H1 (cell line): Measurements from ENCODE around the gene IDI2. TPM values are rescaled to one million over a fixed set of nuclear protein-coding genes. Genes with fewer than 3 reads are reported as not detected.

ENCODE experiments used
- CTCF ChIA-PET: fragments of 300-600 bp; sonication (Branson Sonifier 250); formaldehyde crosslinking; loops from one replicate; lab custom pipeline; 2021; ENCODE audit not compliant: partially characterized antibody; lab: Charles Lee
- POLR2A ChIA-PET: fragments of 300-600 bp; sonication (Branson Sonifier 250); formaldehyde crosslinking; loops from one replicate; lab custom pipeline; 2021; ENCODE audit warnings: inconsistent platforms; ENCODE audit not compliant: partially characterized antibody; lab: Charles Lee
- DNase-seq, 2 experiments: peaks; one replicate each; pipeline versions ENCODE4 v3.0.0 to v3.0.0-alpha.2; 2010 to 2022; ENCODE audit warnings: low spot score in 2 of 2, low read depth in 1 of 2, mixed read lengths in 1 of 2
- FAIRE-seq: peaks from 2 replicates; lab custom pipeline; 2011; peaks lifted over from hg19 to GRCh38; lab: Jason Lieb, UNC
- H2AFZ ChIP-seq: 2 replicates; pipeline ENCODE4 v1.8.1; 2012; ENCODE audit warnings: low read length, inconsistent platforms
- H2AK5ac ChIP-seq: 2 replicates; pipeline ENCODE4 v1.6.1; 2013; ENCODE audit warnings: low read depth, low read length
- H2BK120ac ChIP-seq: replicated peaks from 2 replicates; pipeline ENCODE3; 2013; ENCODE audit warnings: low read depth, low read length, inconsistent platforms
- H2BK12ac ChIP-seq: 2 replicates; pipeline ENCODE4 v1.6.1; 2013; ENCODE audit warnings: low read depth, low read length
- H2BK15ac ChIP-seq: 2 replicates; pipeline ENCODE4 v1.6.1; 2013; ENCODE audit warnings: low read length
- H2BK20ac ChIP-seq: 2 replicates; pipeline ENCODE4 v1.6.1; 2013; ENCODE audit warnings: low read length
- H2BK5ac ChIP-seq: 2 replicates; pipeline ENCODE4 v1.6.1; 2013; ENCODE audit warnings: low read depth, low read length
- H3K14ac ChIP-seq: 2 replicates; pipeline ENCODE4 v1.6.1; 2013; ENCODE audit warnings: inconsistent platforms; ENCODE audit not compliant: insufficient read length
- H3K18ac ChIP-seq: 2 replicates; pipeline ENCODE4 v1.6.1; 2013; ENCODE audit warnings: low read length; ENCODE audit errors: extremely low read depth
- H3K23ac ChIP-seq: 2 replicates; pipeline ENCODE4 v1.6.1; 2013; ENCODE audit warnings: inconsistent platforms; ENCODE audit not compliant: insufficient read length
- H3K23me2 ChIP-seq: 2 replicates; pipeline ENCODE4 v1.6.1; 2013; ENCODE audit warnings: low read depth, low read length
- H3K27ac ChIP-seq: 2 replicates; pipeline ENCODE4 v1.6.1; 2011; ENCODE audit warnings: low read depth, low read length, inconsistent platforms
- H3K27me3 ChIP-seq, 4 experiments: replicated peaks in 1 of 4; 1 replicate in 1 of 4; 2 replicates in 3 of 4; pipeline versions ENCODE4 v1.6.1 to v1.8.1; 2011 to 2013; ENCODE audit warnings: low read length in 3 of 4, mild to moderate bottlenecking in 3 of 4, inconsistent platforms in 2 of 4, mixed read lengths in 2 of 4, moderate library complexity in 1 of 4; ENCODE audit not compliant: control insufficient read depth in 3 of 4, insufficient read depth in 3 of 4; ENCODE audit errors: extremely low read depth in 1 of 4
- H3K36me3 ChIP-seq, 4 experiments: 2 replicates each; pipeline versions ENCODE4 v1.6.1 to v1.8.1; 2011 to 2013; ENCODE audit warnings: mild to moderate bottlenecking in 4 of 4, low read length in 3 of 4, moderate library complexity in 2 of 4, control low read depth in 1 of 4, inconsistent platforms in 1 of 4; ENCODE audit not compliant: insufficient read depth in 4 of 4, control insufficient read depth in 2 of 4
- H3K4ac ChIP-seq: replicated peaks from 2 replicates; pipeline ENCODE3; 2013; ENCODE audit warnings: low read length, low read depth, mixed read lengths, inconsistent platforms; ENCODE audit not compliant: insufficient read length
- H3K4me1 ChIP-seq, 4 experiments: replicated peaks in 1 of 4; 1 replicate in 1 of 4; 2 replicates in 3 of 4; pipeline versions ENCODE4 v1.6.1 to v1.8.1; 2011 to 2013; ENCODE audit warnings: low read length in 3 of 4, inconsistent platforms in 2 of 4, mixed read lengths in 1 of 4; ENCODE audit not compliant: insufficient read depth in 4 of 4, control insufficient read depth in 3 of 4
- H3K4me2 ChIP-seq, 2 experiments: 2 replicates each; pipeline versions ENCODE4 v1.6.1 to v1.8.1; 2011 to 2013; ENCODE audit warnings: low read depth in 2 of 2, low read length in 2 of 2, control low read depth in 1 of 2, inconsistent platforms in 1 of 2, mild to moderate bottlenecking in 1 of 2; ENCODE audit not compliant: insufficient read depth in 1 of 2
- H3K4me3 ChIP-seq, 4 experiments: fragments of 200-600, 300-600 bp in 1 of 4; sonication (generic), shearing (Covaris generic), sonication (Bioruptor Twin) in 1 of 4; 2 replicates each; pipeline versions ENCODE4 v1.5.1 to v1.8.1; 2011 to 2016; ENCODE audit warnings: low read length in 4 of 4, low read depth in 3 of 4, control low read depth in 2 of 4, inconsistent platforms in 2 of 4, mild to moderate bottlenecking in 2 of 4, mixed read lengths in 1 of 4, moderate library complexity in 1 of 4; ENCODE audit not compliant: insufficient read depth in 2 of 4; ENCODE audit errors: extremely low read depth in 1 of 4
- H3K56ac ChIP-seq: replicated peaks from 2 replicates; pipeline ENCODE3; 2013; ENCODE audit warnings: low read depth, mild to moderate bottlenecking, mixed read lengths, low read length, inconsistent platforms; ENCODE audit not compliant: insufficient read length
- H3K79me1 ChIP-seq: 2 replicates; pipeline ENCODE4 v1.6.1; 2013; ENCODE audit warnings: low read depth, low read length, control low read depth
- H3K79me2 ChIP-seq, 2 experiments: 2 replicates each; pipeline versions ENCODE4 v1.6.1 to v1.8.1; 2012 to 2013; ENCODE audit warnings: low read length in 2 of 2, mild to moderate bottlenecking in 2 of 2, inconsistent platforms in 1 of 2; ENCODE audit not compliant: insufficient read depth in 2 of 2, control insufficient read depth in 1 of 2
- H3K9ac ChIP-seq, 4 experiments: replicated peaks in 1 of 4; 1 replicate in 1 of 4; 2 replicates in 3 of 4; pipeline versions ENCODE4 v1.6.1 to v1.8.1; 2011 to 2013; ENCODE audit warnings: low read depth in 3 of 4, low read length in 3 of 4, control low read depth in 2 of 4, mild to moderate bottlenecking in 2 of 4, moderate library complexity in 2 of 4, inconsistent platforms in 1 of 4; ENCODE audit errors: extremely low read depth in 1 of 4
- H3K9me3 ChIP-seq, 2 experiments: 2 replicates each; pipeline versions ENCODE4 v1.6.1 to v1.8.1; 2012 to 2013; ENCODE audit warnings: mild to moderate bottlenecking in 2 of 2, moderate library complexity in 2 of 2, control low read depth in 1 of 2, inconsistent platforms in 1 of 2, low read depth in 1 of 2, low read length in 1 of 2, mixed read lengths in 1 of 2; ENCODE audit not compliant: insufficient read depth in 2 of 2
- H4K20me1 ChIP-seq, 2 experiments: replicated peaks in 1 of 2; 2 replicates each; pipeline versions ENCODE3 to v1.8.1; 2011 to 2013; ENCODE audit warnings: inconsistent platforms in 2 of 2, low read length in 2 of 2, mild to moderate bottlenecking in 1 of 2; ENCODE audit not compliant: insufficient read depth in 2 of 2, control insufficient read depth in 1 of 2
- H4K5ac ChIP-seq: 2 replicates; pipeline ENCODE4 v1.6.1; 2013; ENCODE audit warnings: low read length, low read depth, mixed read lengths, inconsistent platforms; ENCODE audit not compliant: insufficient read length
- H4K8ac ChIP-seq: 2 replicates; pipeline ENCODE4 v1.8.0; 2013; ENCODE audit warnings: mild to moderate bottlenecking, moderate library complexity, low read length, inconsistent platforms; ENCODE audit not compliant: insufficient read depth; ENCODE audit errors: extremely low read depth
- H4K91ac ChIP-seq: replicated peaks from 2 replicates; pipeline ENCODE3; 2013; ENCODE audit warnings: low read length, mixed read lengths, inconsistent platforms; ENCODE audit not compliant: insufficient read length
- ASH2L ChIP-seq: fragments of 200-600, 300-600 bp; sonication (generic); IDR thresholded peaks from one replicate; pipeline ENCODE4 v1.7.1; 2017; ENCODE audit warnings: low read length
- CEBPB ChIP-seq: IDR thresholded peaks from 2 replicates; pipeline ENCODE4 v1.6.1; 2012; ENCODE audit warnings: low read depth, low read length
- PHF8 ChIP-seq: fragments of 200-600 bp; sonication (generic); conservative IDR thresholded peaks from 2 replicates; pipeline ENCODE4 v1.7.1; 2012; ENCODE audit warnings: low read depth, mild to moderate bottlenecking, inconsistent platforms, low read length, moderate library complexity
- POLR2AphosphoS5 ChIP-seq: IDR thresholded peaks from 2 replicates; pipeline ENCODE4 v1.6.1; 2011; ENCODE audit warnings: low read depth, low read length
- POU5F1 ChIP-seq: IDR thresholded peaks from 2 replicates; pipeline ENCODE4 v1.6.1; 2011; ENCODE audit warnings: low read depth, mild to moderate bottlenecking, low read length, moderate library complexity
- SP4 ChIP-seq: IDR thresholded peaks from 2 replicates; pipeline ENCODE4 v1.6.1; 2012; ENCODE audit warnings: low read length, inconsistent platforms
- YY1 ChIP-seq: IDR thresholded peaks from 2 replicates; pipeline ENCODE4 v1.6.1; 2011; ENCODE audit warnings: low read depth, mild to moderate bottlenecking, low read length
- WGBS, 2 experiments: shearing (Covaris generic) in 1 of 2; methylation state at CpG; one replicate each; pipeline versions ENCODE4 v1.1.6 to v1.1.7; 2013 to 2015; ENCODE audit warnings: low lambda C conversion rate in 2 of 2, mixed read lengths in 2 of 2, inconsistent platforms in 1 of 2, low coverage in 1 of 2, missing lambda C conversion rate in 1 of 2; ENCODE audit not compliant: insufficient replicate concordance in 2 of 2, insufficient coverage in 1 of 2, insufficient read length in 1 of 2; ENCODE audit errors: extremely low coverage in 1 of 2, missing lambda C conversion rate in 1 of 2; 5-methylcytosine and 5-hydroxymethylcytosine counted together
- polyA plus RNA-seq, 7 experiments: library from polyadenylated mRNA; depleted of rRNA in 3 of 7; stranded (reverse) in 5 of 7; unstranded in 2 of 7; fragments of >200 nt in 5 of 7; fragments of 200-250 nt in 2 of 7; gene quantifications; 1 replicate in 5 of 7; 2 replicates in 1 of 7; 4 replicates in 1 of 7; pipeline versions ENCODE4 v1.2.1 to v1.2.3, GENCODE V29; 2011 to 2013; ENCODE audit warnings: missing spikeins in 2 of 7, mixed read lengths in 2 of 7
- total RNA-seq: library from RNA; stranded (reverse); fragmentation: NEBNext Ultra II Directional; extraction: Animal tissue kit (Norgen Biotek cat#: 25700); gene quantifications from 2 replicates; pipeline ENCODE4 v1.2.1, GENCODE V29; 2021
- TF ChIP-seq, protein P1 (sequence below): IDR thresholded peaks from 2 replicates; pipeline ENCODE4 v1.6.1; 2012; ENCODE audit warnings: inconsistent platforms
- TF ChIP-seq, protein P2 (sequence below): IDR thresholded peaks from 2 replicates; pipeline ENCODE4 v1.6.1; 2011; ENCODE audit warnings: low read length, improper control_type of control experiment

Gene IDI2
- total and polyA plus RNA-seq, 2 of the 8 experiments (the other 6 are each of a cell fraction or from before 2014, with no cell fraction given) = not detected

DNA sequence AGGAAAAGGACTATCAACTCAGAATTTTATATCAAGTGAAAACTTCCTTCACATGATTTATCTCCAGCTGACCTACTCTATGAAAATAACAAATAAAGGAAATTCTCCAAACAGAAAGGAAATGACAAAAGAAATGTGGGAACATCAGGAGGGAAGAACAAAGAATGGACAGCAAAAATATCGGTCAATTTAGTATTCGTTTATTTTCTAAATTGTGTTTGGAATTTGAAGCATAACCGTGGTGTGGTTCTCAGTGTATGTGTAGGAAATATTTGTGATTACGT lies 39.2 kb upstream of the IDI2 start:
- no peaks in the 10 kb centered on the region for H3K9me3 ChIP-seq
- H3K27me3 ChIP-seq = no peaks in the 10 kb centered on the region
- H2BK20ac ChIP-seq = no peak overlapping the region
- no peak overlapping the region for H3K56ac ChIP-seq
- H4K20me1 ChIP-seq = peaks cover 1 to 3% of the 10 kb centered on the region in 2 experiments
- POLR2A ChIA-PET = interaction anchor here (1.5 kb wide), 1 partner anchor 15 kb away, joined by 4 read pairs; the partner anchor contains the start of gene IDI1
- H3K27ac ChIP-seq = no peak overlapping the region
- no peak overlapping the region for H3K4me3 ChIP-seq
- H3K79me1 ChIP-seq = peaks cover 5% of the 10 kb centered on the region; the same call in 1 of the 2 replicates
- no peak overlapping the region for H2AFZ ChIP-seq
- DNase-seq (no peak), FAIRE-seq (no peak)
- H3K18ac ChIP-seq = no peak overlapping the region
- H3K4me1 ChIP-seq = no peaks in the 10 kb centered on the region
- peaks cover 0 to 23% of the 10 kb centered on the region in 2 experiments; a peak in 2 of 4 replicates for H3K79me2 ChIP-seq
- H4K8ac ChIP-seq = no peak overlapping the region
- H3K14ac ChIP-seq = no peak overlapping the region
- H2BK5ac ChIP-seq = no peak overlapping the region
- no peak overlapping the region for H3K4ac ChIP-seq
- no peak overlapping the region for H2BK15ac ChIP-seq
- no peak overlapping the region for H3K4me2 ChIP-seq
- WGBS, 2 experiments = 96 to 100% methylated on average over 2 to 4 of the region's 4 CpGs
- H3K36me3 ChIP-seq = no peaks in the 10 kb centered on the region
- CTCF ChIA-PET = interaction anchor here (2.8 kb wide), 1 partner anchor 9 kb away, joined by 13 read pairs; no protein-coding TSS in a partner anchor
- no peak overlapping the region for H4K5ac ChIP-seq
- no peak overlapping the region for H4K91ac ChIP-seq
- no peak overlapping the region for H2BK12ac ChIP-seq
- H2AK5ac ChIP-seq = no peak overlapping the region
- TF ChIP-seq ASH2L (no peak), SP4 (no peak), POU5F1 (no peak), PHF8 (no peak), POLR2AphosphoS5 (no peak), YY1 (no peak), CEBPB (no peak)
- TF ChIP-seq, protein P1, sequence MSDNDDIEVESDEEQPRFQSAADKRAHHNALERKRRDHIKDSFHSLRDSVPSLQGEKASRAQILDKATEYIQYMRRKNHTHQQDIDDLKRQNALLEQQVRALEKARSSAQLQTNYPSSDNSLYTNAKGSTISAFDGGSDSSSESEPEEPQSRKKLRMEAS = no peak
- TF ChIP-seq, protein P2, sequence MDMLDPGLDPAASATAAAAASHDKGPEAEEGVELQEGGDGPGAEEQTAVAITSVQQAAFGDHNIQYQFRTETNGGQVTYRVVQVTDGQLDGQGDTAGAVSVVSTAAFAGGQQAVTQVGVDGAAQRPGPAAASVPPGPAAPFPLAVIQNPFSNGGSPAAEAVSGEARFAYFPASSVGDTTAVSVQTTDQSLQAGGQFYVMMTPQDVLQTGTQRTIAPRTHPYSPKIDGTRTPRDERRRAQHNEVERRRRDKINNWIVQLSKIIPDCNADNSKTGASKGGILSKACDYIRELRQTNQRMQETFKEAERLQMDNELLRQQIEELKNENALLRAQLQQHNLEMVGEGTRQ = no peak
- H2BK120ac ChIP-seq = no peak overlapping the region
- no peak overlapping the region for H3K23ac ChIP-seq
- no peaks in the 10 kb centered on the region for H3K23me2 ChIP-seq
- H3K9ac ChIP-seq = no peak overlapping the region
